ENCODE measurements around the gene CEBPE.

GRCh38 chr14:23129759-23130316 lies 10.8 kb upstream of the CEBPE start:
- TF ChIP-seq CTCF (IDR thresholded peaks at IDR 0.05; ENCODE audit: insufficient read depth, low read depth, low read length) (no peak), EZH2 (IDR thresholded peaks at IDR 0.05; ENCODE audit: insufficient read depth, low read length) (no peak)

Measured in astrocyte (in vitro differentiated cells and primary cell).